Caco-2 (cell line): ENCODE results near the gene CXorf58. TPM values are rescaled to one million over a fixed set of nuclear protein-coding genes. Genes with fewer than 3 reads are reported as not detected.
A peak's percentile ranks its signal among the peaks of the same experiment; 100 is the strongest.

Experiments
- BruUV-seq: library from RNA; stranded (reverse); fragments of 400-500 nt; replicated peaks from 2 replicates; lab custom pipeline; 2021; lab: Mats Ljungman, UMichigan
- CTCF ChIA-PET: fragments of 300-600 bp; sonication (Branson Sonifier 250); formaldehyde crosslinking; loops from one replicate; lab custom pipeline; 2022; ENCODE audit warnings: antibody characterized with exemption; lab: Charles Lee
- POLR2A ChIA-PET: fragments of 300-600 bp; sonication (Branson Sonifier 250); formaldehyde crosslinking; loops from one replicate; lab custom pipeline; 2022; ENCODE audit warnings: antibody characterized with exemption; lab: Charles Lee
- DNase-seq, 2 experiments: peaks; one replicate each; pipeline versions ENCODE4 v3.0.0 to v3.0.0-alpha.2; 2020 to 2022
- H3K27me3 ChIP-seq: replicated peaks from 2 replicates; pipeline ENCODE4 v1.6.0; 2011; ENCODE audit warnings: low read length; ENCODE audit not compliant: control insufficient read depth, insufficient read depth
- H3K36me3 ChIP-seq: 2 replicates; pipeline ENCODE4 v1.5.1; 2011; ENCODE audit warnings: low read length; ENCODE audit not compliant: control insufficient read depth, insufficient read depth
- H3K4me1 ChIP-seq: fragments of 250-450 bp; sonication (Bioruptor Pico); 2 replicates; pipeline ENCODE4 v1.5.1; 2020; ENCODE audit warnings: mild to moderate bottlenecking
- H3K4me3 ChIP-seq: 2 replicates; pipeline ENCODE4 v1.5.1; 2011; ENCODE audit warnings: low read depth, mild to moderate bottlenecking, control low read depth, low read length
- H3K9me3 ChIP-seq: fragments of 250-450 bp; sonication (Bioruptor Pico); 2 replicates; pipeline ENCODE4 v1.5.1; 2020; ENCODE audit warnings: mild to moderate bottlenecking, moderate library complexity
- H3K27ac Mint-ChIP-seq: one replicate; pipeline ENCODE4 v1.8.0; 2022; ENCODE audit warnings: mixed read lengths; ENCODE audit not compliant: unreplicated experiment
- H3K27me3 Mint-ChIP-seq: one replicate; pipeline ENCODE4 v1.8.0; 2022; ENCODE audit warnings: mixed read lengths; ENCODE audit not compliant: insufficient read depth, unreplicated experiment
- H3K36me3 Mint-ChIP-seq: one replicate; pipeline ENCODE4 v1.8.0; 2022; ENCODE audit warnings: mild to moderate bottlenecking, mixed read lengths; ENCODE audit not compliant: insufficient read depth, unreplicated experiment
- H3K4me1 Mint-ChIP-seq: one replicate; pipeline ENCODE4 v1.8.0; 2022; ENCODE audit warnings: low read depth, mixed read lengths; ENCODE audit not compliant: unreplicated experiment
- H3K4me3 Mint-ChIP-seq: one replicate; pipeline ENCODE4 v1.8.0; 2022; ENCODE audit warnings: mild to moderate bottlenecking, moderate library complexity, mixed read lengths; ENCODE audit not compliant: unreplicated experiment
- H3K9me3 Mint-ChIP-seq: one replicate; pipeline ENCODE4 v1.8.0; 2022; ENCODE audit warnings: mixed read lengths; ENCODE audit not compliant: unreplicated experiment
- CTCF ChIP-seq, 2 experiments: fragments of 200-600 bp in 1 of 2; IDR thresholded peaks; 1 replicate in 1 of 2; 2 replicates in 1 of 2; pipeline versions ENCODE4 v1.5.1 to v1.8.0; 2011 to 2022; ENCODE audit warnings: antibody characterized with exemption in 1 of 2, control low read depth in 1 of 2, inconsistent platforms in 1 of 2, low read depth in 1 of 2, low read length in 1 of 2, mild to moderate bottlenecking in 1 of 2, moderate library complexity in 1 of 2; ENCODE audit not compliant: insufficient read depth in 1 of 2, severe bottlenecking in 1 of 2, unreplicated experiment in 1 of 2
- intact Hi-C: fragments of 100-400 bp; cut with micrococcal nuclease; formaldehyde crosslinking; loops from one replicate; pipeline ENCODE4 v1.10.0; 2022; ENCODE audit not compliant: unreplicated experiment
- total RNA-seq: library from RNA; stranded (reverse); gene quantifications from 2 replicates; pipeline ENCODE4 v1.2.3, GENCODE V29; 2022

The CXorf58 gene
- total RNA-seq, 1 experiment from 2014 or later: not detected

GRCh38 chrX:23896981-23897380 is 10.8 kb upstream of the CXorf58 start:
- no peak for TF ChIP-seq CTCF (IDR thresholded peaks at IDR 0.05; ENCODE audit: insufficient read depth in 1 of 2, low read depth in 1 of 2, low read length in 1 of 2, severe bottlenecking in 1 of 2, unreplicated experiment in 1 of 2)
- Histone ChIP-seq H3K36me3 (no peaks in the 10 kb centered on the region), H3K27me3 (no peaks in the 10 kb centered on the region), H3K9me3 (no peaks in the 10 kb centered on the region), H3K4me1 (peaks cover 14% of the 10 kb centered on the region), H3K4me3 (no peak overlapping the region)
- no peaks in the 10 kb centered on the region for H3K9me3 Mint-ChIP-seq
- no peak for DNase-seq
- no TSS peak for BruUV-seq
- no peak overlapping the region for H3K27ac Mint-ChIP-seq
- CTCF ChIA-PET: no interaction called here
- H3K27me3 Mint-ChIP-seq: no peaks in the 10 kb centered on the region
- no peaks in the 10 kb centered on the region for H3K4me1 Mint-ChIP-seq
- no peaks in the 10 kb centered on the region for H3K36me3 Mint-ChIP-seq
- H3K4me3 Mint-ChIP-seq: no peak overlapping the region
- POLR2A ChIA-PET: interaction anchor here (0.8 kb wide), 1 partner anchor 114 kb away, joined by 3 read pairs; the partner anchor contains the start of gene SAT1
- intact Hi-C loops: no loop called here

- TF ChIP-seq CTCF (IDR thresholded peaks at IDR 0.05; ENCODE audit: insufficient read depth in 1 of 2, low read depth in 1 of 2, low read length in 1 of 2, severe bottlenecking in 1 of 2, unreplicated experiment in 1 of 2): no peak
- Mint-ChIP-seq H3K27ac (no peak overlapping the region), H3K36me3 (no peaks in the 10 kb centered on the region), H3K9me3 (no peaks in the 10 kb centered on the region), H3K27me3 (no peaks in the 10 kb centered on the region), H3K4me3 (no peak overlapping the region), H3K4me1 (no peaks in the 10 kb centered on the region)
- intact Hi-C loops: no loop called here
- Histone ChIP-seq H3K9me3 (no peaks in the 10 kb centered on the region), H3K27me3 (no peaks in the 10 kb centered on the region), H3K4me3 (no peak overlapping the region), H3K4me1 (peaks cover 18% of the 10 kb centered on the region), H3K36me3 (no peaks in the 10 kb centered on the region)
- DNase-seq: no peak
- no TSS peak for BruUV-seq
- CTCF ChIA-PET: no interaction called here
- POLR2A ChIA-PET: no interaction called here
Observed at GRCh38 chrX:23898412-23898959, 9.3 kb upstream of the CXorf58 start.

- BruUV-seq: no TSS peak
- peaks cover 8% of the 10 kb centered on the region for H3K4me1 Mint-ChIP-seq
- TF ChIP-seq CTCF (IDR thresholded peaks at IDR 0.05; ENCODE audit: insufficient read depth in 1 of 2, low read depth in 1 of 2, low read length in 1 of 2, severe bottlenecking in 1 of 2, unreplicated experiment in 1 of 2): no peak
- no peaks in the 10 kb centered on the region for H3K36me3 Mint-ChIP-seq
- peaks cover 18% of the 10 kb centered on the region for H3K4me1 ChIP-seq
- ChIA-PET POLR2A (no interaction called here), CTCF (interaction anchor here (1.3 to 2.4 kb wide), 5 partner anchors 93 to 208 kb away, joined by 6 to 53 read pairs (median 17); partner anchors contain the start of genes ACOT9 and SAT1)
- H3K27me3 Mint-ChIP-seq: no peaks in the 10 kb centered on the region
- H3K4me3 ChIP-seq: no peak overlapping the region
- no peaks in the 10 kb centered on the region for H3K27me3 ChIP-seq
- no peaks in the 10 kb centered on the region for H3K36me3 ChIP-seq
- intact Hi-C loops: loop anchor here (2.0 kb wide), 1 partner anchor 78 kb away; no protein-coding TSS in a partner anchor
- H3K4me3 Mint-ChIP-seq: no peak overlapping the region
- DNase-seq: peak in 1 of 2 experiments; percentile 37
- no peaks in the 10 kb centered on the region for H3K9me3 ChIP-seq
- H3K27ac Mint-ChIP-seq: peak overlapping the region; percentile 55
- no peaks in the 10 kb centered on the region for H3K9me3 Mint-ChIP-seq
Observed at GRCh38 chrX:23900220-23900797, 7.5 kb upstream of the CXorf58 start.
